Measurements from ENCODE around the gene DDC. TPM values are rescaled to one million over a fixed set of nuclear protein-coding genes. Genes with fewer than 3 reads are reported as not detected.

The DDC gene, protein sequence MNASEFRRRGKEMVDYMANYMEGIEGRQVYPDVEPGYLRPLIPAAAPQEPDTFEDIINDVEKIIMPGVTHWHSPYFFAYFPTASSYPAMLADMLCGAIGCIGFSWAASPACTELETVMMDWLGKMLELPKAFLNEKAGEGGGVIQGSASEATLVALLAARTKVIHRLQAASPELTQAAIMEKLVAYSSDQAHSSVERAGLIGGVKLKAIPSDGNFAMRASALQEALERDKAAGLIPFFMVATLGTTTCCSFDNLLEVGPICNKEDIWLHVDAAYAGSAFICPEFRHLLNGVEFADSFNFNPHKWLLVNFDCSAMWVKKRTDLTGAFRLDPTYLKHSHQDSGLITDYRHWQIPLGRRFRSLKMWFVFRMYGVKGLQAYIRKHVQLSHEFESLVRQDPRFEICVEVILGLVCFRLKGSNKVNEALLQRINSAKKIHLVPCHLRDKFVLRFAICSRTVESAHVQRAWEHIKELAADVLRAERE
- total RNA-seq = not detected in 2 replicates

DNA sequence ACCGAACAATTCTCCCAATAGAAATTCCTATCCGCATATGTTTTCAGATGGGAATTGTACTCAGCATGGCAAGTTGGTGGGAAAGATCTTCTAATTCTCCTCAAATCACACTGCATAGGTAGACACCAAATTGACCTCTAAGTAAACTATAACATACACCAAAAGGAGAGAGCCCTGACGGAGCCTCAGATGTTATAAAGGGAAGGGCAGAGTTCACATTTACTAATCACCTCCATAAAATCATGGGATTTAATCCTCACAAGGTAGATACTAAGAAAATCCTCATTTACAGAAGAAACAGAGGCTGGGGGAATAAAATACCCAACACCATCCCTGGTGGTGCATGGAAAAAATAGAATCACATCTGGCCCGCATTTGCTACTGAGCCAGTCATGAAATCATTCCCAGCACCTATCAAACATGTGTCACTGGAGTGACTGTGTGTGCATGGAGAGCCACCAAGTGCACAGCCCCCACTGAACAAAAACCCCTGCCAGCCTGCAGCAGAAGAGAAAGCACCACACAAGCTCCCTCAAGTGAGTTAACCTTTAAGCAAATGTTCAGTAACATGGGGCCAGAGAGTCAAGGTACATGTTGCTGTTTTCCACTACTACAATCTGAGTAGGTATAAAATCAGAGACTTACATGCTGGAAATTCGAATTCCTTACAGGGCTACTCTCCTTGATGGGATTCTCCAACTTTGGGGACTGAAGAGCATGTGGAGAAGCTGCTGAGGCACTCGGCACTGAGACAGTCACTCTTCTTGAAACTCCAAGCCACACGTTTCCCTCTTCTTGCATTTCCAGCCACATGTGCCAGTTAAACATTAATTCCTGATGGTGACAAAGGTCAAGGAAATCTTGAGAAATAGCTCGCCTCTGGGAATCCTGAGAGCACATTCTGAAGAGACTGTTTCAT, at the start of gene DDC:
TSS of gene DDC (minus strand) at position 766 of the 919 bp plus-strand sequence. CDS start 21,320 bp downstream, outside the sequence.

DNA sequence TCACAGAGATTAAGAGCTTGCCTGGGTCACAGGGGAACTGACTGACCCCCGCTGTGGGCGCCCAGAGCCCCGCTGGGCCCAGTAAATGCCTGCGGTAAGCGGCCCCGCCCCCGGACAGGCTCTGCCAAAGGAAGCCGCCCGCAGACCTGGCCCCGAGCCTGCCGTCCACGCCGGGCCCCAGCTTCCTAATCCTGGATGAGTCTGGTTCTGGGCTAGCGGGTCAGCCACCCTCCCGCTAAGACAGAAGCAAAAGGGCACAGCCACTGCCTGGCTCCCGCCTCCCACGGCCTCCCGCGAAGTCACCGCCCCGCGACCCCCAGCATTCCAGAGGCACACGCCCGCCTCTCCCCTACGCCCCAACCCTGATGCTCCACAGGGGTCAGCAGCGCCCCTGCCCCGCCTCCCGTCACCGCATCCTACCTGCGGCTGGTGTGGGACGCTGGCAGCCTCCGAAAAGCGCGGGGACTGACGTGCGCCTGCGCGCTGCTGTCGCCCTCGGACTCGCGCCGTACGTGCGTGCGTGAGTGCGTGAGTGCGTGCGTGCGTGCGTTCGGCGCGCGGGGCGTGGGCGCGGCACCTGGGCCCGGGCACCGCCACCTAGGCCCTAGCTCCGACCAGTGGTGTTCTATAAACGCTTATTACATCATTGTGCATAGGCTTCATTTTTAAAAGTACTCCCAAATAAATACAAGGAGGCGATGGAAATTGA, 115.2 kb downstream of the DDC start, which contains the start of gene FIGNL1:
TSS of gene FIGNL1 (minus strand) at position 470 of the 709 bp plus-strand sequence. CDS start 3,063 bp downstream, outside the sequence.

Other genes starting within 250 kb of the DDC start
- gene FIGNL1, start 115.1 kb downstream of the DDC start, total RNA-seq = 6.6 and 19.2 TPM in 2 replicates
- 31.9 and 45.5 TPM in 2 replicates for gene GRB10, start 217.5 kb upstream of the DDC start, total RNA-seq